Measurements from ENCODE around the gene GNAL. TPM values are rescaled to one million over a fixed set of nuclear protein-coding genes. Genes with fewer than 3 reads are reported as not detected.

The GNAL gene
- total RNA-seq, 4 donors from 2014 or later, result 4.4 to 35.4 (median 9.1) TPM

- TF ChIP-seq POLR2A (IDR thresholded peaks at IDR 0.05) (no peak), CTCF (IDR thresholded peaks at IDR 0.05 in 4 of 5, conservative IDR thresholded peaks at IDR 0.05 in 1 of 5) (no peak)
- no peak overlapping the region for H3K27ac ChIP-seq
- intact Hi-C loops (cut with DNase I; ENCODE audit: low total_unique reads) (loop anchor here (10.0 kb wide), 1 partner anchor 381 kb away; no protein-coding TSS in a partner anchor), in situ Hi-C loops (cut with MboI; ENCODE audit: low sequenced_read_pairs in 4 of 4) (no loop called here)
- H3K27me3 ChIP-seq, result peaks cover 0 to 7% (median 0%) of the 10 kb centered on the region in 3 donors
- ATAC-seq, result no peak
- no peak for DNase-seq
- no peak overlapping the region for H3K4me3 ChIP-seq
- H3K4me1 ChIP-seq, result peaks cover 0 to 4% of the 10 kb centered on the region in 2 donors
- H3K9me3 ChIP-seq, result no peaks in the 10 kb centered on the region
- H3K36me3 ChIP-seq, result no peaks in the 10 kb centered on the region
These were observed 35.5 kb upstream of the GNAL start for GRCh38 chr18:11653521-11653920.

- no peak overlapping the region for H3K27ac ChIP-seq
- no peaks in the 10 kb centered on the region for H3K9me3 ChIP-seq
- H3K4me1 ChIP-seq, result peaks cover 0 to 4% of the 10 kb centered on the region in 2 donors
- intact Hi-C loops (cut with DNase I; ENCODE audit: low total_unique reads), result loop anchor here (1.0 to 10.0 kb wide), 2 partner anchors 217 to 380 kb away; no protein-coding TSS in a partner anchor
- H3K36me3 ChIP-seq, result no peaks in the 10 kb centered on the region
- peak in 1 of 2 donors; percentile 20 for DNase-seq
- peak overlapping the region in 1 of 4 donors; percentile 7 for H3K4me3 ChIP-seq
- no peak for ATAC-seq
- H3K27me3 ChIP-seq, result peaks cover 0 to 1% (median 0%) of the 10 kb centered on the region in 3 donors
- TF ChIP-seq CTCF (IDR thresholded peaks at IDR 0.05 in 4 of 5, conservative IDR thresholded peaks at IDR 0.05 in 1 of 5), result peak; percentile 40 to 71 (median 56)
- TF ChIP-seq POLR2A (IDR thresholded peaks at IDR 0.05), result no peak
- in situ Hi-C loops (cut with MboI; ENCODE audit: low sequenced_read_pairs in 4 of 4), result no loop called here
These were observed 34.1 kb upstream of the GNAL start for GRCh38 chr18:11654736-11655605.

GRCh38 chr18:11655606-11655932 is 33.5 kb upstream of the GNAL start:
- no peaks in the 10 kb centered on the region for H3K9me3 ChIP-seq
- DNase-seq (no peak), ATAC-seq (no peak)
- TF ChIP-seq CTCF (IDR thresholded peaks at IDR 0.05 in 4 of 5, conservative IDR thresholded peaks at IDR 0.05 in 1 of 5) (no peak), POLR2A (IDR thresholded peaks at IDR 0.05) (no peak)
- in situ Hi-C loops (cut with MboI; ENCODE audit: low sequenced_read_pairs in 4 of 4) (no loop called here), intact Hi-C loops (cut with DNase I; ENCODE audit: low total_unique reads) (loop anchor here (1.0 to 10.0 kb wide), 2 partner anchors 217 to 379 kb away; no protein-coding TSS in a partner anchor)
- no peak overlapping the region for H3K27ac ChIP-seq
- H3K4me3 ChIP-seq, result peak overlapping the region in 1 of 4 donors; percentile 7
- H3K36me3 ChIP-seq, result no peaks in the 10 kb centered on the region
- peaks cover 0 to 4% of the 10 kb centered on the region in 2 donors for H3K4me1 ChIP-seq
- no peaks in the 10 kb centered on the region for H3K27me3 ChIP-seq

GRCh38 chr18:11657152-11657551 is 31.9 kb upstream of the GNAL start:
- Histone ChIP-seq H3K27me3 (no peaks in the 10 kb centered on the region), H3K27ac (no peak overlapping the region), H3K36me3 (no peaks in the 10 kb centered on the region), H3K4me1 (peaks cover 0 to 4% of the 10 kb centered on the region in 2 donors), H3K9me3 (no peaks in the 10 kb centered on the region), H3K4me3 (no peak overlapping the region)
- intact Hi-C loops (cut with DNase I; ENCODE audit: low total_unique reads), result loop anchor here (10.0 kb wide), 1 partner anchor 378 kb away; no protein-coding TSS in a partner anchor
- in situ Hi-C loops (cut with MboI; ENCODE audit: low sequenced_read_pairs in 4 of 4), result no loop called here
- no peak for ATAC-seq
- no peak for TF ChIP-seq POLR2A (IDR thresholded peaks at IDR 0.05)
- TF ChIP-seq CTCF (IDR thresholded peaks at IDR 0.05 in 4 of 5, conservative IDR thresholded peaks at IDR 0.05 in 1 of 5), result no peak
- DNase-seq, result no peak
